Skin of body (tissue), 2 donors: Measurements from ENCODE around the gene BMS1. TPM values are rescaled to one million over a fixed set of nuclear protein-coding genes. Genes with fewer than 3 reads are reported as not detected.

Experiments used
- small RNA-seq: library from RNA; depleted of rRNA; stranded (forward); fragments of <200 nt; gene quantifications from one replicate; pipeline ENCODE3, GENCODE V24; 2014; ENCODE audit warnings: low replicate concordance
- total RNA-seq: library from RNA; depleted of rRNA; stranded (reverse); fragments of >200 nt; gene quantifications from one replicate; pipeline ENCODE4 v1.2.3, GENCODE V29; 2014

Gene BMS1
- total RNA-seq, 1 donor from 2014 or later, result 13.5 TPM

Small RNAs within 50 kb of the gene (small RNA-seq; reads per million reads assigned to genes)
- gene RNU6-885P, result not detected

Other genes with a start within 250 kb of the BMS1 start
- gene ZNF33B, start 144.2 kb upstream of the BMS1 start, total RNA-seq, result 11.6 TPM